ENCODE data around the gene RGS8. TPM values are rescaled to one million over a fixed set of nuclear protein-coding genes. Genes with fewer than 3 reads are reported as not detected.

The RGS8 gene
- total RNA-seq, 1 experiment from 2014 or later: not detected

DNA sequence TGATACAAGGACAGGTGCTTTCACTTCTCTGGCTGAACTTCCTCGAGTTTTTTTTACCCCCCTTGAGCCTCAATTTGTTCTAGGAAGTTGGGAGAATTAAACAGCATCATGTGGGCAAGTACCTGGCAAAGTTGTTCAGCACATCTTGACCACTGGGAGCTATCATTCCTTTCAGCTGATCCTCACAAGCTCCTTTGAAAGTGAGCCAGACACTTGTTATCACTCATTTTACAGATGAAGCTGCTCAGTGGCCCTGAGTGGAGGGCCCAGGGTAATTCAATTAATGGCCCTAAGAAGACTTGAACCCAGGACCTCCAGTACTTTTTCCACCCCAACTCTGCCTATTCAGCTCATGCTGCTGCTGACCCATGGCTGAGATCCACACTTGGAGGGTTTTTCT, 2.0 kb downstream of the RGS8 start:
- intact Hi-C loops (cut with micrococcal nuclease): loop anchor here (5.0 kb wide), 1 partner anchor 80 kb away; the partner anchor contains the start of gene RGS16
- DNase-seq (ENCODE audit: unreplicated experiment): no peak
- no peaks in the 10 kb centered on the region for H3K27me3 Mint-ChIP-seq (ENCODE audit: insufficient read depth, unreplicated experiment)
- TF ChIP-seq, protein P1, sequence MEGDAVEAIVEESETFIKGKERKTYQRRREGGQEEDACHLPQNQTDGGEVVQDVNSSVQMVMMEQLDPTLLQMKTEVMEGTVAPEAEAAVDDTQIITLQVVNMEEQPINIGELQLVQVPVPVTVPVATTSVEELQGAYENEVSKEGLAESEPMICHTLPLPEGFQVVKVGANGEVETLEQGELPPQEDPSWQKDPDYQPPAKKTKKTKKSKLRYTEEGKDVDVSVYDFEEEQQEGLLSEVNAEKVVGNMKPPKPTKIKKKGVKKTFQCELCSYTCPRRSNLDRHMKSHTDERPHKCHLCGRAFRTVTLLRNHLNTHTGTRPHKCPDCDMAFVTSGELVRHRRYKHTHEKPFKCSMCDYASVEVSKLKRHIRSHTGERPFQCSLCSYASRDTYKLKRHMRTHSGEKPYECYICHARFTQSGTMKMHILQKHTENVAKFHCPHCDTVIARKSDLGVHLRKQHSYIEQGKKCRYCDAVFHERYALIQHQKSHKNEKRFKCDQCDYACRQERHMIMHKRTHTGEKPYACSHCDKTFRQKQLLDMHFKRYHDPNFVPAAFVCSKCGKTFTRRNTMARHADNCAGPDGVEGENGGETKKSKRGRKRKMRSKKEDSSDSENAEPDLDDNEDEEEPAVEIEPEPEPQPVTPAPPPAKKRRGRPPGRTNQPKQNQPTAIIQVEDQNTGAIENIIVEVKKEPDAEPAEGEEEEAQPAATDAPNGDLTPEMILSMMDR (IDR thresholded peaks at IDR 0.05; ENCODE audit: unreplicated experiment): no peak
- ChIA-PET CTCF (interaction anchor here (0.8 to 1.8 kb wide), 4 partner anchors 11 to 102 kb away, joined by 3 to 5 read pairs (median 4); no protein-coding TSS in a partner anchor), POLR2A (no interaction called here)
- H3K36me3 Mint-ChIP-seq (ENCODE audit: insufficient read depth, unreplicated experiment): no peaks in the 10 kb centered on the region
- BruUV-seq (replicated peaks): no TSS peak
- H3K27ac Mint-ChIP-seq (ENCODE audit: low read depth, unreplicated experiment): no peak overlapping the region
- no peaks in the 10 kb centered on the region for H3K9me3 Mint-ChIP-seq (ENCODE audit: unreplicated experiment)
- H3K4me3 Mint-ChIP-seq (ENCODE audit: unreplicated experiment): no peak overlapping the region
- peaks cover 29% of the 10 kb centered on the region for H3K4me1 Mint-ChIP-seq (ENCODE audit: insufficient read depth, unreplicated experiment)

DNA sequence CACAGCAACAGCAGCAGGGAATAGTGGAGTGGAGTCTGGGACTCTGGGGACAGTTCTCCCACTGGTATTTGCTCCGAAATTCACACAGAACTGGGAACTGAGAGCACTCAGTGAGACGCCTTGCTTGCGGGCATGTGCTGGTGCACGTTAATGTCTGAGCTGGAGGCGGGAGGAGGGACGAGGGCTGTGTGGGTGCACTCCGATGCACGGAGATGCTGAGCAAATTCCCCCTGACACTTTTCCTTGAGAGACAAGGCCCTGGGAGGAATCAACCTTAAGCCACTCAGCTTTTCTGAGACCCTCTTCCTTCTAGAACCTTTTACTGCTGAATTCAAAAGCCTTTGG, 2.8 kb downstream of the RGS8 start:
- BruUV-seq (replicated peaks): no TSS peak
- intact Hi-C loops (cut with micrococcal nuclease): loop anchor here (5.0 kb wide), 1 partner anchor 79 kb away; the partner anchor contains the start of gene RGS16
- Mint-ChIP-seq H3K27me3 (ENCODE audit: insufficient read depth, unreplicated experiment) (no peaks in the 10 kb centered on the region), H3K4me3 (ENCODE audit: unreplicated experiment) (no peak overlapping the region), H3K4me1 (ENCODE audit: insufficient read depth, unreplicated experiment) (peaks cover 29% of the 10 kb centered on the region), H3K36me3 (ENCODE audit: insufficient read depth, unreplicated experiment) (no peaks in the 10 kb centered on the region), H3K9me3 (ENCODE audit: unreplicated experiment) (no peaks in the 10 kb centered on the region), H3K27ac (ENCODE audit: low read depth, unreplicated experiment) (no peak overlapping the region)
- no peak for DNase-seq (ENCODE audit: unreplicated experiment)
- ChIA-PET CTCF (interaction anchor here (0.6 to 1.8 kb wide), 4 partner anchors 15 to 613 kb away, joined by 3 to 5 read pairs (median 4); no protein-coding TSS in a partner anchor), POLR2A (no interaction called here)
- TF ChIP-seq, protein P1 (IDR thresholded peaks at IDR 0.05; ENCODE audit: unreplicated experiment): no peak

DNA sequence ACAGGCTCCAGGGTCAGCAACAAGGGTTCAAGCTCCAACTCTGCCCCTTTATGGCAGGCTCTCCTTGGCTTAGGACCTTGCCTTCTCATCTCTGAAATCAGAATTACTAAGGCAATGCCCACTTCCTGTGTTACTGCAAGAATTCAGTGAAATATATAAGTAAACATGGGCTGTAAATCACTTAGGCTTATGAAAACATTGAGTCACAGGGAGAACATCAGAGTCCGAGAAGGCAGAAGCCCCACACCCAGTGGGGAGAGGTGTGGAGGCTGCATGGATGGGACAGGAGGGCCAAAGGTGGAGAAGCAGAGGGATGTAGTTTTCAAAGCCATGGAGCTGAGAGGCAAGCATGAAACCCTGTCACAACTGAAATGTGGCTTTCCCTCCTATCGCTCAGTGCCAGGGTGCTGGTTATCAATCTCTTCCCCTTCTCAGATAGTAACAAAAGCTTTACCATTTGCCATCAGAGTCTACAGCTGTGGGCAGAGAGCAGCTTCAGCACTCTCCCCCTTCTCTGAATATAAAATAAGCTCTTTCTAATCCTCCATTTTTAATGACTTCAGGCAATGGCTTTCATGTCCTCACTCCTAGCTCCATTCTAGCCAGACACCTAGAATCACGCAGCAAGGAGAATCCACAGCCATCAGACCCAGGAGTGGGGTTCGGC, 3.4 kb downstream of the RGS8 start:
- no TSS peak for BruUV-seq (replicated peaks)
- ChIA-PET CTCF (interaction anchor here (0.6 to 0.8 kb wide), 4 partner anchors 14 to 613 kb away, joined by 3 to 4 read pairs (median 3); no protein-coding TSS in a partner anchor), POLR2A (interaction anchor here (0.6 kb wide), 1 partner anchor 253 kb away, joined by 4 read pairs; no protein-coding TSS in a partner anchor)
- Mint-ChIP-seq H3K9me3 (ENCODE audit: unreplicated experiment) (no peaks in the 10 kb centered on the region), H3K4me1 (ENCODE audit: insufficient read depth, unreplicated experiment) (peaks cover 29% of the 10 kb centered on the region), H3K4me3 (ENCODE audit: unreplicated experiment) (no peak overlapping the region), H3K27ac (ENCODE audit: low read depth, unreplicated experiment) (no peak overlapping the region), H3K27me3 (ENCODE audit: insufficient read depth, unreplicated experiment) (no peaks in the 10 kb centered on the region), H3K36me3 (ENCODE audit: insufficient read depth, unreplicated experiment) (no peaks in the 10 kb centered on the region)
- TF ChIP-seq, protein P1 (IDR thresholded peaks at IDR 0.05; ENCODE audit: unreplicated experiment): no peak
- peak; percentile 78 for DNase-seq (ENCODE audit: unreplicated experiment)
- intact Hi-C loops (cut with micrococcal nuclease): loop anchor here (5.0 kb wide), 1 partner anchor 79 kb away; the partner anchor contains the start of gene RGS16

DNA sequence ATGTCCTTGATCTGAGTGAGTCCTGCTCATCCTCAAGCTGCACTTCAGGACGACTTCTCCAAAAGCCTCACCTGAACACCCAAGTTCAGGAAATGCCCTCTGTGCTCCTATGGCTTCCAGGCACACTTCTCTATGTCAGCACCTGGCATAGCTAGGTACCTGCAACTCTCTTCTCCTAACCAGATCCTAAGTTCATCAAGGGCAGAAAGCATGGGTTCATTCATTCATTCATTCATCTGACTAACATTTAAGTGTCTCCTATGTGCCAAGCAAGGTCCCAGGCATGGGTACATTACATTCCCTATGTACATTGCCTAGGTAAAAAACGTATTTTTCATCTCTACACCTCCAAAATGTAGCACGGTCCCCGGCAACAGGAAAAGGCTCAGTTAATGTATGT, 4.0 kb downstream of the RGS8 start:
- Mint-ChIP-seq H3K36me3 (ENCODE audit: insufficient read depth, unreplicated experiment) (no peaks in the 10 kb centered on the region), H3K27ac (ENCODE audit: low read depth, unreplicated experiment) (no peak overlapping the region), H3K9me3 (ENCODE audit: unreplicated experiment) (no peaks in the 10 kb centered on the region), H3K27me3 (ENCODE audit: insufficient read depth, unreplicated experiment) (no peaks in the 10 kb centered on the region), H3K4me1 (ENCODE audit: insufficient read depth, unreplicated experiment) (peaks cover 29% of the 10 kb centered on the region), H3K4me3 (ENCODE audit: unreplicated experiment) (no peak overlapping the region)
- intact Hi-C loops (cut with micrococcal nuclease): loop anchor here (5.0 kb wide), 1 partner anchor 78 kb away; the partner anchor contains the start of gene RGS16
- DNase-seq (ENCODE audit: unreplicated experiment): no peak
- ChIA-PET POLR2A (interaction anchor here (0.6 kb wide), 1 partner anchor 253 kb away, joined by 4 read pairs; no protein-coding TSS in a partner anchor), CTCF (interaction anchor here (0.6 to 0.8 kb wide), 2 partner anchors 22 to 111 kb away, joined by 3 to 4 read pairs; no protein-coding TSS in a partner anchor)
- TF ChIP-seq, protein P1 (IDR thresholded peaks at IDR 0.05; ENCODE audit: unreplicated experiment): no peak
- BruUV-seq (replicated peaks): no TSS peak
